Tibial nerve (tissue), 4 donors: ENCODE data around the gene MKKS. TPM values are rescaled to one million over a fixed set of nuclear protein-coding genes. Genes with fewer than 3 reads are reported as not detected.
A peak's percentile ranks its signal among the peaks of the same experiment; 100 is the strongest.

Experiments used
- DNase-seq, 2 donors: peaks; one replicate each; pipeline ENCODE4 v3.0.0-alpha.2; 2019; ENCODE audit warnings: low spot score in 2 of 2
- H3K27ac ChIP-seq, 4 donors: fragments of 200-600 bp; sonication (generic) in 3 of 4; one replicate each; pipeline ENCODE4 v1.5.1; 2017 to 2019; ENCODE audit warnings: mild to moderate bottlenecking in 1 of 4
- H3K27me3 ChIP-seq, 2 donors: fragments of 200-600 bp; sonication (generic) in 1 of 2; one replicate each; pipeline versions ENCODE4 v1.5.1 to v1.6.0; 2017 to 2019
- H3K36me3 ChIP-seq, 3 donors: fragments of 200-600 bp; sonication (generic); one replicate each; pipeline ENCODE4 v1.5.1; 2018 to 2019
- H3K4me1 ChIP-seq, 4 donors: fragments of 200-600 bp; sonication (generic) in 3 of 4; one replicate each; pipeline ENCODE4 v1.5.1; 2017 to 2019
- H3K4me3 ChIP-seq, 4 donors: fragments of 200-600 bp; sonication (generic) in 3 of 4; one replicate each; pipeline ENCODE4 v1.5.1; 2017 to 2019; ENCODE audit warnings: mild to moderate bottlenecking in 1 of 4, moderate library complexity in 1 of 4
- H3K9me3 ChIP-seq, 4 donors: fragments of 200-600 bp; sonication (generic) in 3 of 4; one replicate each; pipeline ENCODE4 v1.5.1; 2017 to 2019
- EP300 ChIP-seq, 2 donors: sonication (generic); formaldehyde crosslinking; IDR thresholded peaks; one replicate each; pipeline ENCODE4 v1.6.1; 2017; ENCODE audit warnings: antibody characterized with exemption in 2 of 2, mild to moderate bottlenecking in 1 of 2
- POLR2A ChIP-seq, 2 donors: fragments of 450-650 bp; IDR thresholded peaks; one replicate each; pipeline ENCODE4 v1.6.1; 2017; ENCODE audit warnings: antibody characterized with exemption in 2 of 2, mild to moderate bottlenecking in 2 of 2, moderate library complexity in 2 of 2
- WGBS, 2 donors: methylation state at CpG; one replicate each; pipeline ENCODE4 v1.1.5; 2018; 5-methylcytosine and 5-hydroxymethylcytosine counted together
- total RNA-seq, 4 donors: library from RNA; depleted of rRNA; stranded (reverse); fragments of >200 nt; gene quantifications; one replicate each; pipeline ENCODE4 v1.1.0, GENCODE V29; 2016
- TF ChIP-seq, protein P1 (sequence below), 5 experiments: fragments of 200-600 bp in 3 of 5; fragments of 450-650 bp in 2 of 5; sonication (generic) in 3 of 5; IDR thresholded peaks; one replicate each; pipeline ENCODE4 v1.5.1; 2016 to 2019; ENCODE audit warnings: antibody characterized with exemption in 5 of 5, mild to moderate bottlenecking in 3 of 5, moderate library complexity in 2 of 5

Gene MKKS
- total RNA-seq, 4 donors from 2014 or later = 12.9 to 16.6 (median 16.0) TPM

DNA sequence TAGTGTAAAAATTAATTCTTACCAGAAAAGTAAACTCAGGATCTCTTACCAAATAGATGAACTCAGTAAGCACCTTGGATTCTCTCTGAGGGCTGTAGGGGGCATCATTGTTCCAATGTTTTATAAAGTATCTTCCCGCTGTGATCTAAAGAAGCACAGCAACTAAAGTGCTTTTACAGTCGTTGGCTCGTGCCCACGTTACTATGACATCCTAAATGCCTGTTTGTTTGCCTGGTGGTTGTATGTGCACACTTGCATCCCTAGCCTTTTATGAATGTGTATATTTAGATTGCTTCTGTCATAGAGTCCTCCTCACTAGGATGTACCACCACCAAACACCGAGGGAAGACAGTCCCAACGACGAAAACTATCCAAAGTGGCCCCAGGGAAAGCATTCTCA, 35.6 kb upstream of the MKKS start:
- peaks cover 0 to 7% (median 0%) of the 10 kb centered on the region in 4 donors for H3K9me3 ChIP-seq
- H3K27me3 ChIP-seq = no peaks in the 10 kb centered on the region
- WGBS, 2 donors = 16 to 20% methylated on average over 7 of the region's 7 CpGs
- peak; percentile 22 to 65 for DNase-seq
- peaks cover 0 to 56% (median 8%) of the 10 kb centered on the region in 4 donors for H3K4me1 ChIP-seq
- TF ChIP-seq, protein P1, sequence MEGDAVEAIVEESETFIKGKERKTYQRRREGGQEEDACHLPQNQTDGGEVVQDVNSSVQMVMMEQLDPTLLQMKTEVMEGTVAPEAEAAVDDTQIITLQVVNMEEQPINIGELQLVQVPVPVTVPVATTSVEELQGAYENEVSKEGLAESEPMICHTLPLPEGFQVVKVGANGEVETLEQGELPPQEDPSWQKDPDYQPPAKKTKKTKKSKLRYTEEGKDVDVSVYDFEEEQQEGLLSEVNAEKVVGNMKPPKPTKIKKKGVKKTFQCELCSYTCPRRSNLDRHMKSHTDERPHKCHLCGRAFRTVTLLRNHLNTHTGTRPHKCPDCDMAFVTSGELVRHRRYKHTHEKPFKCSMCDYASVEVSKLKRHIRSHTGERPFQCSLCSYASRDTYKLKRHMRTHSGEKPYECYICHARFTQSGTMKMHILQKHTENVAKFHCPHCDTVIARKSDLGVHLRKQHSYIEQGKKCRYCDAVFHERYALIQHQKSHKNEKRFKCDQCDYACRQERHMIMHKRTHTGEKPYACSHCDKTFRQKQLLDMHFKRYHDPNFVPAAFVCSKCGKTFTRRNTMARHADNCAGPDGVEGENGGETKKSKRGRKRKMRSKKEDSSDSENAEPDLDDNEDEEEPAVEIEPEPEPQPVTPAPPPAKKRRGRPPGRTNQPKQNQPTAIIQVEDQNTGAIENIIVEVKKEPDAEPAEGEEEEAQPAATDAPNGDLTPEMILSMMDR (IDR thresholded peaks at IDR 0.05) = peak; percentile 53 to 73 (median 59)
- TF ChIP-seq POLR2A (IDR thresholded peaks at IDR 0.05) (no peak), EP300 (IDR thresholded peaks at IDR 0.05) (peak in 1 of 2 donors; percentile 7)
- H3K27ac ChIP-seq = no peak overlapping the region
- H3K4me3 ChIP-seq = no peak overlapping the region
- H3K36me3 ChIP-seq = no peaks in the 10 kb centered on the region

DNA sequence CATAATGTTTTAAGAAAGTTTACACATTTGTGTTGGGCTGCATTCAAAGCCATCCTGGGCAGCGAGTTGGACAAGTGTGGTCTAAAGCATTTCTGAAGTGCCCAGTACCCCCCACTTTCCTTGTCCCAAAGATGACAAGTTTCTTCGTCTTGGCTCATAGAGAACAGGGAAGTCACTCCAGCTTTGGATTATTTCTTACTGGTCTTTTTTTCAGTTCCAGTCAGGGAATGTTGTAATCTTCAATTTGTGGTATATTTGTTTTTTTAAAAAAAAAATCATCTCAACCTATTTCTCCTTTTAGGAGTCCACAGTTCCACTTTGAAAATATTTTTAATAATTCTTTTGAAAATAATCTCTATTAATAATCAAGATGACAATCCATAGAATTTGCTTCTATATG, 35.0 kb upstream of the MKKS start:
- no peak for DNase-seq
- TF ChIP-seq EP300 (IDR thresholded peaks at IDR 0.05) (peak in 1 of 2 donors; percentile 5), POLR2A (IDR thresholded peaks at IDR 0.05) (no peak)
- WGBS, 2 donors = 70 to 79% methylated on average over 2 of the region's 2 CpGs
- Histone ChIP-seq H3K9me3 (peaks cover 0 to 7% (median 0%) of the 10 kb centered on the region in 4 donors), H3K4me3 (no peak overlapping the region), H3K27me3 (no peaks in the 10 kb centered on the region), H3K4me1 (peaks cover 0 to 52% (median 8%) of the 10 kb centered on the region in 4 donors), H3K27ac (peak overlapping the region in 1 of 4 donors; percentile 67), H3K36me3 (no peaks in the 10 kb centered on the region)

GRCh38 chr20:10468340-10468845, 34.4 kb upstream of the MKKS start:
- peak overlapping the region in 3 of 4 donors; percentile 23 to 67 (median 41) for H3K27ac ChIP-seq

GRCh38 chr20:10467681-10468339, 33.8 kb upstream of the MKKS start:
- H3K4me3 ChIP-seq = no peak overlapping the region
- 33 to 39% methylated on average over 3 of the region's 3 CpGs for WGBS, 2 donors

More at GRCh38 chr20:10468340-10468845, 34.4 kb upstream of the MKKS start:
- no peaks in the 10 kb centered on the region for H3K27me3 ChIP-seq
- H3K36me3 ChIP-seq = no peaks in the 10 kb centered on the region
- TF ChIP-seq EP300 (IDR thresholded peaks at IDR 0.05) (no peak), POLR2A (IDR thresholded peaks at IDR 0.05) (no peak)
- TF ChIP-seq, protein P1 (IDR thresholded peaks at IDR 0.05) = no peak
- no peak overlapping the region for H3K4me3 ChIP-seq
- H3K4me1 ChIP-seq = peaks cover 0 to 50% (median 8%) of the 10 kb centered on the region in 4 donors
- H3K9me3 ChIP-seq = peaks cover 0 to 7% (median 0%) of the 10 kb centered on the region in 4 donors
- 52 to 73% methylated on average over 2 of the region's 2 CpGs for WGBS, 2 donors
- DNase-seq = no peak

GRCh38 chr20:10466855-10467254, 32.8 kb upstream of the MKKS start:
- Histone ChIP-seq H3K9me3 (peaks cover 0 to 7% (median 0%) of the 10 kb centered on the region in 4 donors), H3K27ac (peak overlapping the region in 2 of 4 donors; percentile 15 to 62), H3K36me3 (no peaks in the 10 kb centered on the region), H3K27me3 (no peaks in the 10 kb centered on the region), H3K4me1 (peaks cover 0 to 50% (median 5%) of the 10 kb centered on the region in 4 donors), H3K4me3 (no peak overlapping the region)
- TF ChIP-seq, protein P1 (IDR thresholded peaks at IDR 0.05) = no peak
- no peak for TF ChIP-seq POLR2A (IDR thresholded peaks at IDR 0.05)
- 42 to 47% methylated on average over 3 of the region's 3 CpGs for WGBS, 2 donors
- no peak for DNase-seq

More at GRCh38 chr20:10467681-10468339, 33.8 kb upstream of the MKKS start:
- H3K36me3 ChIP-seq = no peaks in the 10 kb centered on the region
- H3K27ac ChIP-seq = peak overlapping the region in 3 of 4 donors; percentile 23 to 67 (median 41)
- peaks cover 0 to 50% (median 5%) of the 10 kb centered on the region in 4 donors for H3K4me1 ChIP-seq
- H3K27me3 ChIP-seq = no peaks in the 10 kb centered on the region
- no peak for TF ChIP-seq EP300 (IDR thresholded peaks at IDR 0.05)
- H3K9me3 ChIP-seq = peaks cover 0 to 7% (median 0%) of the 10 kb centered on the region in 4 donors
- DNase-seq = no peak

DNA sequence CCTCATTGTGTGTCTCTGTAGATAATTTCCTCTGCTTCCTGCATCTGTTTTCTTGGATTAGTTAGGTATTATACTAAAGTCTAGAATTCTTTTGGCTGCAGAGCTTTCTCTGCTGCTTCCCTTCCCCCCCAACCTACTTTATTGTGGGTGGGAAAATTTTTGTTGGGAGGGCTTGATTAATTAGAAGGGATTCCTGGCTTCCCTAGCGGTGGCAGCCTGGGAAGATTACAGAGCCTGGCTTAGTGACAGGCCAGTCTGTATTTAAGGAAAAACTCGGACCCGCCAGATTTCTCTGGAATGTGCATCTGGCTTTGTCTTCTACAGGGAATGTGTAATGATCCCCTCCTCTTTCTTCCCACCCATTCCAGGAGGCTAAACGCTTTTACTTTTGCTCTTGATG, 32.3 kb upstream of the MKKS start:
- peaks cover 0 to 50% (median 5%) of the 10 kb centered on the region in 4 donors for H3K4me1 ChIP-seq
- TF ChIP-seq, protein P1 (IDR thresholded peaks at IDR 0.05) = no peak
- TF ChIP-seq EP300 (IDR thresholded peaks at IDR 0.05) = no peak
- TF ChIP-seq POLR2A (IDR thresholded peaks at IDR 0.05) = no peak
- DNase-seq = no peak
- H3K36me3 ChIP-seq = peaks cover 0 to 5% (median 0%) of the 10 kb centered on the region in 3 donors
- peak overlapping the region in 2 of 4 donors; percentile 15 to 62 for H3K27ac ChIP-seq
- H3K27me3 ChIP-seq = no peaks in the 10 kb centered on the region
- peaks cover 0 to 2% (median 0%) of the 10 kb centered on the region in 4 donors for H3K9me3 ChIP-seq
- H3K4me3 ChIP-seq = no peak overlapping the region
- 20 to 26% methylated on average over 4 of the region's 4 CpGs for WGBS, 2 donors
